Smooth muscle cell (in vitro differentiated cells): ENCODE measurements around the gene CTBP1. TPM values are rescaled to one million over a fixed set of nuclear protein-coding genes. Genes with fewer than 3 reads are reported as not detected.

Source experiments
- DNase-seq: peaks from one replicate; lab custom pipeline; 2025; ENCODE audit not compliant: unreplicated experiment; lab: John Stamatoyannopoulos, UW
- H2AFZ ChIP-seq: fragments of 200-600 bp; sonication (generic); 2 replicates; pipeline ENCODE4 v1.6.0; 2016; ENCODE audit warnings: antibody characterized with exemption, low read depth, mild to moderate bottlenecking
- H3F3A ChIP-seq: fragments of 200-600 bp; sonication (generic); 2 replicates; pipeline ENCODE4 v1.6.0; 2017; ENCODE audit warnings: antibody characterized with exemption, low read depth
- H3K27ac ChIP-seq: fragments of 200-600 bp; sonication (generic); 2 replicates; pipeline ENCODE4 v1.5.1; 2016; ENCODE audit warnings: low read depth, mild to moderate bottlenecking
- H3K27me3 ChIP-seq: fragments of 200-600 bp; sonication (generic); 2 replicates; pipeline ENCODE4 v1.6.1; 2016; ENCODE audit warnings: low read depth, mild to moderate bottlenecking
- H3K36me3 ChIP-seq: fragments of 200-600 bp; sonication (generic); 2 replicates; pipeline ENCODE4 v1.5.1; 2016; ENCODE audit warnings: low read depth
- H3K4me1 ChIP-seq: fragments of 200-600 bp; sonication (generic); 2 replicates; pipeline ENCODE4 v1.5.1; 2016; ENCODE audit warnings: low read depth
- H3K4me2 ChIP-seq: fragments of 200-600 bp; sonication (generic); 2 replicates; pipeline ENCODE4 v1.6.0; 2016; ENCODE audit warnings: mild to moderate bottlenecking
- H3K4me3 ChIP-seq: fragments of 200-600 bp; sonication (generic); 2 replicates; pipeline ENCODE4 v1.5.1; 2016; ENCODE audit warnings: mild to moderate bottlenecking
- H3K79me2 ChIP-seq: fragments of 200-600 bp; sonication (generic); 2 replicates; pipeline ENCODE4 v1.6.0; 2016; ENCODE audit warnings: low read depth, mild to moderate bottlenecking
- H3K9ac ChIP-seq: fragments of 200-600 bp; sonication (generic); 2 replicates; pipeline ENCODE4 v1.6.0; 2016; ENCODE audit warnings: low read depth
- H3K9me3 ChIP-seq: fragments of 200-600 bp; sonication (generic); replicated peaks from 2 replicates; pipeline ENCODE4 v1.5.1; 2016; ENCODE audit warnings: low read depth
- H4K20me1 ChIP-seq: fragments of 200-600 bp; sonication (generic); 2 replicates; pipeline ENCODE4 v1.6.0; 2016; ENCODE audit warnings: low read depth
- CTCF ChIP-seq: fragments of 200-600 bp; sonication (generic); IDR thresholded peaks from 2 replicates; pipeline ENCODE4 v1.5.1; 2017; ENCODE audit warnings: borderline replicate concordance, mild to moderate bottlenecking, antibody characterized with exemption; ENCODE audit not compliant: insufficient read depth, poor library complexity, severe bottlenecking
- WGBS: methylation state at CpG from one replicate; pipeline ENCODE4 v1.1.7; 2016; ENCODE audit warnings: low lambda C conversion rate; 5-methylcytosine and 5-hydroxymethylcytosine counted together
- polyA plus RNA-seq: library from polyadenylated mRNA; unstranded; fragments of >200 nt; fragmentation: Nextera tagmentation; extraction: Ambion mirVana; gene quantifications from 2 replicates; pipeline ENCODE4 v1.2.1, GENCODE V29; 2016
- total RNA-seq: library from RNA; depleted of rRNA; stranded (reverse); fragments of >200 nt; gene quantifications from 2 replicates; pipeline ENCODE4 v1.2.3, GENCODE V29; 2014

The CTBP1 gene
- total and polyA plus RNA-seq, 2 experiments from 2014 or later: 76.9 to 132 TPM

GRCh38 chr4:1253831-1254230 is 4.9 kb upstream of the CTBP1 start:
- H3K79me2 ChIP-seq: peaks cover 3% of the 10 kb centered on the region
- 95% methylated on average over 5 of the region's 5 CpGs for WGBS
- peaks cover 4% of the 10 kb centered on the region for H3K4me1 ChIP-seq
- peaks cover 3% of the 10 kb centered on the region for H3K9me3 ChIP-seq
- no peaks in the 10 kb centered on the region for H3K36me3 ChIP-seq
- H2AFZ ChIP-seq: no peak overlapping the region
- H3K27ac ChIP-seq: no peak overlapping the region
- no peaks in the 10 kb centered on the region for H4K20me1 ChIP-seq
- H3K4me3 ChIP-seq: no peak overlapping the region
- TF ChIP-seq CTCF: no peak
- no peak for DNase-seq
- no peak overlapping the region for H3K9ac ChIP-seq
- no peak overlapping the region for H3K4me2 ChIP-seq
- no peaks in the 10 kb centered on the region for H3F3A ChIP-seq
- H3K27me3 ChIP-seq: no peaks in the 10 kb centered on the region

GRCh38 chr4:1252928-1253492 is 4.1 kb upstream of the CTBP1 start:
- no peak for DNase-seq
- Histone ChIP-seq H3K4me1 (peaks cover 4% of the 10 kb centered on the region), H3K9ac (no peak overlapping the region), H3K36me3 (no peaks in the 10 kb centered on the region), H3K4me3 (no peak overlapping the region), H2AFZ (no peak overlapping the region), H3K79me2 (peaks cover 4% of the 10 kb centered on the region), H3K4me2 (no peak overlapping the region), H3F3A (no peaks in the 10 kb centered on the region), H4K20me1 (no peaks in the 10 kb centered on the region), H3K27ac (no peak overlapping the region), H3K27me3 (no peaks in the 10 kb centered on the region), H3K9me3 (peaks cover 3% of the 10 kb centered on the region)
- over 99% methylated on average over 6 of the region's 6 CpGs for WGBS
- no peak for TF ChIP-seq CTCF

GRCh38 chr4:1251773-1252066 is 2.8 kb upstream of the CTBP1 start:
- Histone ChIP-seq H3K4me1 (peaks cover 11% of the 10 kb centered on the region), H3K79me2 (peaks cover 17% of the 10 kb centered on the region), H3K9ac (no peak overlapping the region), H3K9me3 (peaks cover 3% of the 10 kb centered on the region), H3K27me3 (no peaks in the 10 kb centered on the region), H2AFZ (no peak overlapping the region), H3K36me3 (no peaks in the 10 kb centered on the region), H3K4me2 (no peak overlapping the region), H3K4me3 (no peak overlapping the region), H4K20me1 (peaks cover 8% of the 10 kb centered on the region), H3F3A (no peaks in the 10 kb centered on the region), H3K27ac (no peak overlapping the region)
- no peak for TF ChIP-seq CTCF
- DNase-seq: no peak
- WGBS: 97% methylated on average over 11 of the region's 11 CpGs
